Hepatocyte (in vitro differentiated cells): ENCODE measurements around the gene EYA4. TPM values are rescaled to one million over a fixed set of nuclear protein-coding genes. Genes with fewer than 3 reads are reported as not detected.
A peak's percentile ranks its signal among the peaks of the same experiment; 100 is the strongest.

Experiments
- DNase-seq: peaks from one replicate; pipeline ENCODE4 v3.0.0-alpha.2; 2016; ENCODE audit warnings: low spot score
- H2AFZ ChIP-seq: fragments of 200-600 bp; sonication (generic); 2 replicates; pipeline ENCODE4 v1.6.0; 2016; ENCODE audit warnings: antibody characterized with exemption, mild to moderate bottlenecking
- H3K27ac ChIP-seq: fragments of 200-600 bp; sonication (generic); 2 replicates; pipeline ENCODE4 v1.5.1; 2016; ENCODE audit warnings: mild to moderate bottlenecking
- H3K27me3 ChIP-seq: fragments of 200-600 bp; sonication (generic); 2 replicates; pipeline ENCODE4 v1.6.1; 2016
- H3K36me3 ChIP-seq: fragments of 200-600 bp; sonication (generic); replicated peaks from 2 replicates; pipeline ENCODE4 v1.5.1; 2016; ENCODE audit warnings: low read depth; ENCODE audit not compliant: insufficient read depth
- H3K4me1 ChIP-seq: fragments of 200-600 bp; sonication (generic); 2 replicates; pipeline ENCODE4 v1.5.1; 2016; ENCODE audit warnings: mild to moderate bottlenecking, moderate library complexity; ENCODE audit not compliant: insufficient read depth
- H3K4me2 ChIP-seq: fragments of 200-600 bp; sonication (generic); 2 replicates; pipeline ENCODE4 v1.6.0; 2016
- H3K4me3 ChIP-seq: fragments of 200-600 bp; sonication (generic); 2 replicates; pipeline ENCODE4 v1.5.1; 2016; ENCODE audit warnings: mild to moderate bottlenecking
- H3K79me2 ChIP-seq: fragments of 200-600 bp; sonication (generic); 2 replicates; pipeline ENCODE4 v1.6.0; 2017; ENCODE audit warnings: mild to moderate bottlenecking
- H3K9me2 ChIP-seq: fragments of 200-600 bp; sonication (generic); replicated peaks from 2 replicates; pipeline ENCODE4 v1.6.0; 2017; ENCODE audit warnings: mild to moderate bottlenecking; ENCODE audit not compliant: insufficient read depth
- H3K9me3 ChIP-seq: fragments of 200-600 bp; sonication (generic); 2 replicates; pipeline ENCODE4 v1.5.1; 2016; ENCODE audit warnings: low read depth, mild to moderate bottlenecking
- H4K20me1 ChIP-seq: fragments of 200-600 bp; sonication (generic); 2 replicates; pipeline ENCODE4 v1.6.0; 2016; ENCODE audit warnings: mild to moderate bottlenecking; ENCODE audit not compliant: insufficient read depth, poor library complexity, severe bottlenecking
- CTCF ChIP-seq: fragments of 200-600 bp; sonication (generic); IDR thresholded peaks from 2 replicates; pipeline ENCODE4 v1.5.1; 2016; ENCODE audit warnings: antibody characterized with exemption, mild to moderate bottlenecking; ENCODE audit not compliant: poor library complexity
- EZH2 ChIP-seq: fragments of 200-600 bp; sonication (generic); IDR thresholded peaks from 2 replicates; pipeline ENCODE4 v1.6.1; 2016; ENCODE audit warnings: antibody characterized with exemption, mild to moderate bottlenecking, borderline replicate concordance
- EZH2phosphoT487 ChIP-seq: fragments of 200-600 bp; sonication (generic); IDR thresholded peaks from one replicate; pipeline ENCODE4 v1.6.1; 2018; ENCODE audit warnings: antibody characterized with exemption, mild to moderate bottlenecking, low read depth, moderate library complexity; ENCODE audit not compliant: unreplicated experiment, severe bottlenecking
- WGBS: methylation state at CpG from one replicate; pipeline ENCODE4 v1.1.6; 2016; ENCODE audit warnings: low lambda C conversion rate; ENCODE audit errors: missing lambda C conversion rate; 5-methylcytosine and 5-hydroxymethylcytosine counted together
- polyA plus RNA-seq: library from polyadenylated mRNA; unstranded; fragments of >200 nt; fragmentation: Nextera tagmentation; extraction: Ambion mirVana; gene quantifications from 2 replicates; pipeline ENCODE4 v1.2.1, GENCODE V29; 2016
- total RNA-seq: library from RNA; depleted of rRNA; stranded (reverse); fragments of >200 nt; gene quantifications from 2 replicates; pipeline ENCODE4 v1.2.3, GENCODE V29; 2014

The EYA4 gene
- total and polyA plus RNA-seq, 2 experiments from 2014 or later = 0.33 to 1.8 TPM

- 81% methylated on average over 1 of the region's 1 CpG for WGBS
- Histone ChIP-seq H4K20me1 (no peaks in the 10 kb centered on the region), H3K27ac (no peak overlapping the region), H3K79me2 (no peaks in the 10 kb centered on the region), H2AFZ (no peak overlapping the region), H3K4me2 (no peak overlapping the region), H3K27me3 (peaks cover 8% of the 10 kb centered on the region), H3K9me3 (no peaks in the 10 kb centered on the region), H3K36me3 (no peaks in the 10 kb centered on the region), H3K4me1 (no peaks in the 10 kb centered on the region), H3K9me2 (no peaks in the 10 kb centered on the region), H3K4me3 (no peak overlapping the region)
- TF ChIP-seq EZH2 = no peak
- TF ChIP-seq EZH2phosphoT487 = no peak
- no peak for TF ChIP-seq CTCF
- DNase-seq = no peak
Measured at GRCh38 chr6:133230052-133230451, 11.1 kb upstream of the EYA4 start.

DNA sequence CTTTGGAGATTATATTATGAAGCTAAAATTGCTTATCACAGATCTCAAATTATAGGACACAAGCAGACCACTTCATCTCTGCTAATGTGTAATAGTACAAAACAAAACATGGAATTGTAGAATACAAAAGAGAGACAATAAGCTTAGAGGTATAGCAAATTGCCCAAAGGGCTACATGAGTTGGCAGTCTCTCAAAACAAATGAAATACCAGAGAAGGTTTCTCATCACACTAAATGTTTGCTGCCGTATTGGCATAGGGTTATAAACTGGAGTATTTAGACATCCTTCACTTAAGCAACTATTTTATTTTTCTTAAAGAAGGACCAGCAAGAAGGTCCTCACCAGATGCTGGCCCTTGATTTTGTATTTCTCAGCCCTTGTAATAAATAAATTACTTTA, 5.9 kb upstream of the EYA4 start:
- Histone ChIP-seq H3K9me2 (no peaks in the 10 kb centered on the region), H3K4me2 (no peak overlapping the region), H4K20me1 (no peaks in the 10 kb centered on the region), H3K4me3 (no peak overlapping the region), H3K4me1 (no peaks in the 10 kb centered on the region), H3K36me3 (no peaks in the 10 kb centered on the region), H2AFZ (no peak overlapping the region), H3K27ac (no peak overlapping the region), H3K27me3 (peaks cover 18% of the 10 kb centered on the region), H3K79me2 (no peaks in the 10 kb centered on the region), H3K9me3 (no peaks in the 10 kb centered on the region)
- DNase-seq = no peak
- 93% methylated on average over 1 of the region's 1 CpG for WGBS
- no peak for TF ChIP-seq EZH2phosphoT487
- no peak for TF ChIP-seq CTCF
- no peak for TF ChIP-seq EZH2

DNA sequence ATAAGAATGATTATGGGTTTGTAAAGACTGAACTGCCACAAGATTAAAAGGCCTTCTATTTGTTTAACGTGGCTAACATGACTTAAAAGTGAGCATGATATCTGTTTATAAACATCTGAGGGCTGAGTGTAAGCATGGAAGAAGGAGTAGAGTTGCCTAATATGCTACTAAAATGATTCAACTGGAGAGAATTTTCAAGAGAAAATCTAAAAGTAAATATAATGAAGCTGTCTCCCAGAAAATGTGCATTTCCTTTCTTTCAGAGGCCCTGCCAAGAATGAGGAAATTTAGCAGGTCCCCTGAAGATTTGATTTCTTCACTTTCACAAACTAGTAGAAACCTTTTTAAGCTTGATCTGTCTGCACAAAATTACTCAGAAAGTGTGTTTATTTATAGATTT, 4.2 kb upstream of the EYA4 start:
- no peaks in the 10 kb centered on the region for H3K4me1 ChIP-seq
- H3K9me2 ChIP-seq = no peaks in the 10 kb centered on the region
- H3K27me3 ChIP-seq = peaks cover 33% of the 10 kb centered on the region
- no peaks in the 10 kb centered on the region for H3K36me3 ChIP-seq
- no peaks in the 10 kb centered on the region for H3K79me2 ChIP-seq
- H3K27ac ChIP-seq = no peak overlapping the region
- no peak overlapping the region for H3K4me3 ChIP-seq
- no peaks in the 10 kb centered on the region for H3K9me3 ChIP-seq
- H2AFZ ChIP-seq = no peak overlapping the region
- H4K20me1 ChIP-seq = no peaks in the 10 kb centered on the region
- H3K4me2 ChIP-seq = no peak overlapping the region
- WGBS = 48% methylated on average over 1 of the region's 1 CpG
- no peak for DNase-seq
- no peak for TF ChIP-seq EZH2
- TF ChIP-seq EZH2phosphoT487 = no peak
- no peak for TF ChIP-seq CTCF

DNA sequence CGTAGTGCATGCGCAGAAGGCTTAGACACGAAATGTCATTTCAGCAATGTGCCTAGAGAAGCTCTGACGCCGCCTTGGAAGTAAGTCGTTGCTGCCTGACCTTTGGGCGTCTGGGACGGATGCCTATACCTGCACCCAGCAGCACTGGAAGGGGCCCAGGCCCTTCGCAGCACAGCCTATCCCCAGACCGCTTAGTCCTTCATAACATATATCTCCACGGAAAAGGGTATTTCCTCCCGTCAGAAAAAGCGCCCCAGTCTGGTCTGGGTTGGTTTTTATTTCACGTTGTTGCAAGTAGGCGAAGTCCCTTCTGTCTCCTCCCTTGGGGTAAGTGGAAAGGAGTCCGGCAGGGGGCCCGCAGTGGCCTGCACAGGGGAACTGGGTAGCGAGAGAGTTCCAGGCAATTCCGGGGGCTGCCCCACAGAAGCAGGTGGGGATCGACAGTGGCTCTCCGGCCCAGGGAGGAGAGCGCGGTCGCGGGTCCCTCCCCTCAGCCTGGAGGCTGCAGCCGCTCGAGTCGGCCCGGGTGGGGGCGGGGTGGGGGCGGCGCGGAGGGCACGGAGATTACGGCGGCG, 559 bp upstream of the EYA4 start:
- H3K4me2 ChIP-seq = peak overlapping the region; percentile 90
- H3K4me1 ChIP-seq = peaks cover 12% of the 10 kb centered on the region
- H3K9me3 ChIP-seq = no peaks in the 10 kb centered on the region
- peak overlapping the region; percentile 66 for H2AFZ ChIP-seq
- H3K4me3 ChIP-seq = peak overlapping the region; percentile 30
- 5% methylated on average over 19 of the region's 37 CpGs for WGBS
- H3K27me3 ChIP-seq = peaks cover 70% of the 10 kb centered on the region
- H4K20me1 ChIP-seq = no peaks in the 10 kb centered on the region
- H3K36me3 ChIP-seq = no peaks in the 10 kb centered on the region
- no peaks in the 10 kb centered on the region for H3K9me2 ChIP-seq
- no peak overlapping the region for H3K27ac ChIP-seq
- no peaks in the 10 kb centered on the region for H3K79me2 ChIP-seq
- peak; percentile 21 for DNase-seq
- TF ChIP-seq EZH2phosphoT487 (no peak), CTCF (peak; percentile 5), EZH2 (peak; percentile 18)
